Germinal center (tissue), 1 donor: ENCODE results near the gene PARVG.
A peak's percentile ranks its signal among the peaks of the same experiment; 100 is the strongest.

Source experiments
- DNase-seq: peaks from one replicate; pipeline ENCODE4 v3.0.0; 2012; ENCODE audit warnings: mixed read lengths, low spot score

Gene PARVG

DNA sequence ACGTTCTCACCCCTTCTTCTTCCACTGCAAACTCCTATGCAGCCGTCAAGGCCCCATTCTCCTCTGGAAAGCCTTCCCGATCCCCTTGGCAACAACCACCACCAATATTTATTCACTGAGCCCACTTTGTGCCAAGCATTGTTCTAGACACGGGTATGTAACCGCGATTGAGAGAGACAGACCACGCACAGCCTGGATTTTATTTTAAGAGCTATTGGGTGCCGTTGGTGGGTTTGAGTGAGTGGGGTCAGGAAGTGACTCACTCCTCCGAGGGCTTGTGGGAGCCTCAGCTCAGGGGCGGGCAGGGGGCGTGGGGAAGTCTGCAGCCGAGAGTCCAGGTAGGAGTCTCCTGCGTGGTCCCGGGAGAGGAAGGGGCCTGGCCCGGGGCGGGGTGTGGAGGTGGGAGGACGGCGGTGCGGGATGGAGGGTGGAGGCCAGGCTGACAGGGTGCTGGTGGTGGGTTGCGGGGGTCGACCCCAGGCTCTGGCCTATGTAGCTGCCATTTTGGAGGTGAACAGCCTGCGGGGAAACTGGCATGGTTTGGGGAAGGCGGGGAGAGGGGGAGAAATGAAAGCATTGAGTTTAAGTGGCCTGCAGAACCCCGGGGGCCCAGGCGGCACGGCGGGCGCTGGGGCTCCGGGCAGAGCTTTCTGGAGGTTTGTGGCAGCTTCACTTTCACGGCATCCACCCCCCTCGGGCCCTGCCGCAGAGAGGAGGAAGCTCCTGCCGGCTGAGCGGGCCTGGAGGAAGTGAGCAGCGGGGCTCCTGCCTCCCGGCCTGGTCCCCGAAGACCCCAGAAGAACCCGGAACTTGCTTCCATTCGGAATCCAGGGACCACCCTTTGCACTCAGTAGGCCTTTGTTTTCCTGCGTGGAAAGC lies 547 bp downstream of the PARVG start:
- DNase-seq = peak; percentile 75

DNA sequence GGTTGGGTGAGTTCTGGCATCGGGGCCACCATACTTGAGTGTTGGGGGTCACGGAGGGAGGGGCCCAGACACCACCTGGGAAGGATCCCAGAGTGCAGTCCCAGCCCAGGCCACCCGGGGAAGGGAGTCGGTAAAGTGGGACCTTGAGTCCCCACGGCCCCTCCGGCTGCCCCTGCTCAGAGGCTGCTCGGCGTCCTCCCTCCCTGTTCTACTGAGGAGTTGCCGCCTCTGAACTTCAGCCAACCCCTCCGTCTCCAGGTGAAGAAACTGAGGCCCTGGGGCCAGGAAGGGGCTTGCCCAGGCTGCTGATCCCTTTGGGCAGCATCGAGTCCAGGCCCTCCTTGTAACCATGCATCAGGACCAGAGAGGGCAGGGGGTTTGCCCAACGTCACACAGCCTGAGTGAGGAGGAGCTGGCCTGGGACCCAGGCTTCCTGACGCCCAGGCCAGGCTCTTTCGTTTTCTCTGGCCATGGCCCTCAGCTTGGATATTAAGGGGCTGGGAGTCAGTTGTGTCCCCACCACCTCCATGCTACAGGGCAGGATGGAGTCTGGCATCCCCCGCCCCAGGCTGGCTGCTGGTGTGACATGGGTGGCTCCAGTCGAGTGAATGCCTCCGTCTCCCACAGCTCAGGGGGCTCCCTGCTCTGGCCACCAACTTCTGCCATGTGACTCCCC lies 1.3 kb downstream of the PARVG start:
- DNase-seq = peak; percentile 32

DNA sequence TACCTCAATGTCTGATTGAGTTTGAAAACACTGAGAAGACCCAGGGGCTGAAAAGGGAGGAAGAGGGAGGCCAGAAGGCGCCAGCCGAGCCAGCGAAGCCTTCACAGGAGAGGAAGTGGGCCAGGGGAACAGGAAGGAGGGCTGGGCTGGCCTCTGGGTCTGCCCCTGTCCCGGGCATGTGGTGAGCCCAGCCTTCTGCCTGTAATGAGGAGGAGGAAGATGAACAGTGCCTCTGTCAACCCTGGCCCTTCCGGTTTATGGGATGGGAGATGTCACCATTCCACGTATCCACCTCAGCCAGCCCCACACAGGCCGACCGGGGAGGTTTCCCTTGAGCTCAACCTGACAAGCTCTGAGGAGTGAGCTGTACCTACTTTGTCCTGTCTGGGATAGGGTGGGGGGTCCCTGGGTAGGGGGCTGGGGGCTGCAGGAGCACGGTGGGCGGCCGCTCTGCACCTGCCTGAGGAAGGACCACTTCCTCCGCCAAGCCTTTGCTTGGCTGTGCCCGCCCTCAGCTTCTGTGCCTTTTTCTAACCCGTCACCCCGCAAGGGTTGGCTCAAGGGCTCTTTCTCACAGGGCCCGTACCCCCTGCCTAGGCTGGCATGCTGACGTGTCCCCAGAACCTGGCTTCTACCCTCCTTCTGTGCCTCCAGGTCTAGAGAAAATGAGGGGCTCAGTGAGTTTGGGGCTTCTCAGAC lies 2.0 kb downstream of the PARVG start:
- peak; percentile 39 for DNase-seq

DNA sequence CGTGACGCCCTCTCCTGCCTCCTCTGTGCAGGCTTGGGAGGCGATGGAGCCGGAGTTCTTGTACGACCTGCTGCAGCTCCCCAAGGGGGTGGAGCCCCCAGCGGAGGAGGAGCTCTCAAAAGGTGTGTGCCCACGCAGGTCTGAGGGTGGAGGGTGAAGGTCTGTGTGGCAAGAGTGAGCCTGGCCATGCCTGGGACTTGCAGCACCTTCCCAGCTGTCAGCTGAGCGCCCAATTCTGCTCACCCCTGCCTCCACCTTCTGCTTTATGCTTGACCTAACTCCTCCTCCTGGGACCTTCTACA lies 2.5 kb downstream of the PARVG start:
- no peak for DNase-seq

DNA sequence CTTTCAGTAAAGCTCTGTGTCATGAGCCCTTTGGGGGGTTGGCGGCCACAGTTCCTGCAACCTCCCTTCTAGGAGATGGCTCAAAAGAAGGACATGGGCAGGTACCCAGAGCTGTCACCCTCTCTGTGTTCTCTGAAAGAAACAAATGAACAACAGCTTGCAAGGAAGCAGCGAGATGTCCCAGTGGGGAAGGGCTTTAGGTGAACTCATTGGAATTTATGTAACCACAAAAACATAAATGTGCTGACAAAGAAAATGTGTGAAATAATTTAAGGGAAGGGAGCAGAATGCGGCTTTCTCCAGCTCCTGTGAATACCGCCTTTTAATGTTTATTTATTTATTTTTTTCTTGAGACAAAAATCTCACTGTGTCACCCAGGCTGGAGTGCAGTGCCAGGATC lies 3.3 kb downstream of the PARVG start:
- no peak for DNase-seq

DNA sequence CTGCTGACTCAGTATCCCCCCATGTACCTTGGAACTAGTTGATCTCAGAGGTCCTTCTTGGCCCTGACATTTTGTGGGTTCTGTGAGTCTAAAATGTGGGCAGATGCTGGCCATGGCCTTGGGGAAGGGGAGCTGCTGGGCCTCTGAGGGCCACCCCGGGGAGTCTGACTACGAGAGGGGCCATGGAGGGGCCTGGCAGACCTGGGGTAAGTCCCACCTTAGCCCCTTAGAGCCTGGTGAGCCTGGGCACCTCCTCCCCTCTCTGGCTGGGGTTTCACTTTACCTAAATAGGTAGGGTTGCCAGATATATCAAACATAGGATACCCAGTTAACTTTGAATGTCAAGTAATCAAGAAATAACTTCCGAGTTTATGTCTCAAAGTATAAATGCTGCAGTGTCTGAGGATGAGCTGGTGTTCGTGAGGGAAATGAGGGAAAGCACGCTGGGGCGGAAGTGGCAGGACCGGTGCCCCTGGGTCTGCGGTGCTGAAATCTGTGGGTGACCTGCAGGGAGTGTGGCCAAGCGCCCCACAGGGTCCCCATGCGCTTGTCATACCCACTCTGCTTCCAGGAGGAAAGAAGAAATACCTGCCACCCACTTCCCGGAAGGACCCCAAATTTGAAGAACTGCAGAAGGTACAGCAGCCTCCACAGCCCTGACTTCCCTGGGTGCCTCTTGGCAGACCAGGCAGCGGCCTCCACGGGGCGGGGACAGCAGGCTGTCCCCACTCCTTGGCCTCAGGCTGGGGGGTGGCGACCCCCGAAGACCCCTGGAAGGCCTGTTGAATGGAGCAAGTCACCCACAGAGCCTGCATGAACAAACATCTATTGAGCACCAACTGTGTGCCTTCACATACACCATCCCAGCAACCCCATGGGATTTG lies 4.8 kb downstream of the PARVG start:
- no peak for DNase-seq

DNA sequence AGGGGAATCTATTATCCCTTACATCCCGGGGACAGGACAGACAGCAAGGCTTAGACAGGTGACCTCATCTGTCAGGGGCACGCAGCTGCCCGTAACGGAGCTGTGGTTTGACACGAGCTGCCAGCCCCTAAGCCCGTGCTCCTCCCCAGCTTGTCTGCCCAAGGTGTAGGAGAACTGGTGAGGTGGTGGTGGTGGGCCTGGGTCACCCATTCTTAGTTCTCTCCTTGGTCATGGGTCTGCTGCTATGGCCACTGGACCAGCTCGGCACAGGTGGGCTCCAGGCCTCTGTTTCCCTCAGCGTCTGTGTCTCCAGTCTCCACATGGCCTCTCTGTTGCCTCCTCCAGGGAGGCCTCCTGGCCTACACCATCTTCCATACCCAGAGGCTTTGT lies 5.4 kb downstream of the PARVG start:
- no peak for DNase-seq

DNA sequence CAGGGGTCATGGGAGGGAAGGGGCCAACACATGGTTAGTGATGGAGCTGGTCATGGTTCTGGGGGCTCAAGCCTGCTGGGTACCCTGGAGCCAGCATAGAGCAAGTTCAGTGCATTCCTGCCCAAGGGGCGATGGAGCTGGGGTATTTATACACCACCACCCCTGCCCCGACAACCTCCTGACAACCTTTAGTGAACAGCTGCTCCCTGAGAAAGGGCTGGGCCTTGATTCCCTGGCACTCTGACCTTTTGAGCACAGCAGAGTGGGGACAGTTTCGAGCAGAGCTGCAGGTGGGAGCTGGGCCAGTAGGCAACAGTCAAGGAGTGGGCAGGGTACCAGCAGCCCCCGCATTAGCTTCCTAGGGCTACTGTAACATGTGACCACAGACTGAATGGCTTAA lies 6.0 kb downstream of the PARVG start:
- DNase-seq = no peak

DNA sequence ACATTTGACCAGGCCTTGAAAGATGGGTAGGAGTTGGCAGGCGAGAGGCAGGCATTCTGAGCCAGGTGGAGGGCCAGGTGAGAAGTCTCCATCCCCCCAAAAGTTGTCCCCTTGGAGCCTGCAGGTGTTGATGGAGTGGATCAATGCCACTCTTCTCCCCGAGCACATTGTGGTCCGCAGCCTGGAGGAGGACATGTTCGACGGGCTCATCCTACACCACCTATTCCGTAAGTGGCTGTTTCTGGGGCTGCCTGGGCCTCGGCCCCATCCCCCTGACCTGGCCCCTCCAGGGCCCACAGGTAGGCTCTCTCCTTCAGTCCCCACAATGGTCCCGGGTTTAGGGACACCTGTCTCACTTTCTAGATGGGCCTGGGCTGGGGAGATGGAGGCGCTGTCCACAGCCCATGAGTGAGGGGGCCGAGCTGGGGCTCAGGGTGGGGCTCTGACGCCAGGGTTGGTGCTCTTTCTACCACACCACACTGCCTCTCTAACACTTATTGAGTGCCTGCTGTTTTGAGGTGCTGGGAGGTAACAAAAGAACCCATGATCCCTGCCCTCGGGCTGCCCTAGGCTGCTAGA lies 7.0 kb downstream of the PARVG start:
- DNase-seq = no peak

DNA sequence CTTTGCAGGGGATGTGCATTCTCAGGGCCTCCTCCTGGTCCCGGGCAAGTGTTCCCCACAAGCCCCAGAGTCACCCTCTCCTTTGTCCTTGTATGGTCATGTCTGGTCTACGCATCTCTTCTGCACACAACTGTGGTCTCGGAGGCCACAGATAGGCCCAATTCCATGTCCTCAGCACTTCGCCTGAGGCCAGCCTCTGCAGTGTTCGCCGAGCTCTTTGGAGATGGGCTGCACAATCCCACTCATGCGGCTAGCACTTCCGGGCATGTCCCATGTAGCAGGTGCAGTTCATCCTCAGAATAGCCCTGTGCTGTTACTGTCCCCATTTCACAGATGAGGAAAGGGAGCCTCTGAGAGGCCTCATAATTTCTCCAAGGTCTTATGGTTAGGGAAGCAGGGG lies 7.6 kb downstream of the PARVG start:
- DNase-seq = no peak

DNA sequence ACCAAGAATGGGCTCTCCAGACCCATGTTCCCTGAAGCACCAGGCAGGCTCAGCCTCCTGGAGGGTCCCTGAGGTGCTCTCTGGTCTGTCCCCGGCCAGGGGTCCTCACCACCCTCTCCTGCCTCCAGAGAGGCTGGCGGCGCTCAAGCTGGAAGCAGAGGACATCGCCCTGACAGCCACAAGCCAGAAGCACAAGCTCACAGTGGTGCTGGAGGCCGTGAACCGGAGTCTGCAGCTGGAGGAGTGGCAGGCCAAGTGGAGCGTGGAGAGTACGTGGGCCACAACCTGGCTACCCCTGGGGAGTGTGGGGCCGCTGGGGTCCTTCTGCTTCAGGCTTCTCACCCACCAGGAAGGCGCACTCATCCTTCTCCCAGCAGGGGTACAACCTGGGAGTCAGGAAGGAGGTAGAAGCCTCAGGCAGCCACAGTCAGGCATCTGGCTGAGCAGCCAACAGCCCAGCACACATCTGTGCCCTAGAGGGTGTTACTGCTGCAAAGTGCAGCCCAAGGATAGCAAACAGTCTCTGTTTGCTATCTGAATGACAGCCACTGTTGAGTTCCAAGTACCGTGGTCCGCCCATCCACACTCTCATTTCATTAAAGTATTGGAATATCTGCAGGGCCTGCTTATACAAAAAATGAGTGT lies 8.4 kb downstream of the PARVG start:
- DNase-seq = no peak

DNA sequence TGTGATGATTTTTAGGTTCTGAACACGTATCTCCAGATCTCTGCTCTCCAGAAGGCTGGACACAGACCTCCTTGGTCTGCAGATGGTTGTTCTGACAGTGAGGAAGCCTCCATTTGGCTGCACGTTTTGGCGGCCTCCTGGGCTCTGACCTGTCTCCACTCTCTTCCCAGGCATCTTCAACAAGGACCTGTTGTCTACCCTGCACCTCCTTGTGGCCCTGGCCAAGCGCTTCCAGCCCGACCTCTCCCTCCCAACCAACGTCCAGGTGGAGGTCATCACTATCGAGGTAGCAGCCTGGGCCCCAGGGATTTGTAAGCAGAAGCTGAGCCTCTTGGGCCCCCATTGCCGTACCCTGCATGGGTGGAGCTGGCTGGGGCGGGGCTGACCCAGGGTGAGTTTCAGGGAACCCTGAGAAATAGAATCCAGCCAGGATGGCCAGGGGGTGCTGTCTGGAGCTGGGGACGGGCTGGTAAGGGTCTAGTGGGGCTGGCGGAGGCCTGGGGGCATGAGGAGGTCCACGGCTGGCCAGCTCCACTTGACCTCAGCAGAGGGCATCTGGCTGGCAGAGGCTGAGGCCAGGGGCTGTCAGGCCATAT lies 9.8 kb downstream of the PARVG start:
- DNase-seq = no peak

DNA sequence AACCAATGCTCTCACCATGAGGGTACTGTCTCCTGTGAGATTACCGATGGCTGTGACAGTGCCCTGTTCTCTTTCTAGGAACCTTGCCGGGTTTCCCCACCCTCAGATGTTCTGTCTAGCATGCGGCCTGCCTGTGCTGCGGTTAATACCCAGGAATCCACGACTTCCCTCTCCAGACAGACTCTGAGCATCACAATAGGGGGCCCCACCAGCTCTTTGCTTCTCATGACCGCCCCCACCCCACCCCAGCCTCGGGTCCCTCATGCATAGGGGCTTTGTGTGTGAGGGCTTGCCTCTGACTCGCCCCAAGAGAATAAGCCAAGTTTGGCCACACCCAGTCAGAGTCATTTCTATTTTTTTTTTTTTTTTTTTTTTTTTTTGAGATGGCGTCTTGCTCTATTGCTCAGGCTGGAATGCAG lies 10.3 kb downstream of the PARVG start:
- DNase-seq = peak; percentile 60

DNA sequence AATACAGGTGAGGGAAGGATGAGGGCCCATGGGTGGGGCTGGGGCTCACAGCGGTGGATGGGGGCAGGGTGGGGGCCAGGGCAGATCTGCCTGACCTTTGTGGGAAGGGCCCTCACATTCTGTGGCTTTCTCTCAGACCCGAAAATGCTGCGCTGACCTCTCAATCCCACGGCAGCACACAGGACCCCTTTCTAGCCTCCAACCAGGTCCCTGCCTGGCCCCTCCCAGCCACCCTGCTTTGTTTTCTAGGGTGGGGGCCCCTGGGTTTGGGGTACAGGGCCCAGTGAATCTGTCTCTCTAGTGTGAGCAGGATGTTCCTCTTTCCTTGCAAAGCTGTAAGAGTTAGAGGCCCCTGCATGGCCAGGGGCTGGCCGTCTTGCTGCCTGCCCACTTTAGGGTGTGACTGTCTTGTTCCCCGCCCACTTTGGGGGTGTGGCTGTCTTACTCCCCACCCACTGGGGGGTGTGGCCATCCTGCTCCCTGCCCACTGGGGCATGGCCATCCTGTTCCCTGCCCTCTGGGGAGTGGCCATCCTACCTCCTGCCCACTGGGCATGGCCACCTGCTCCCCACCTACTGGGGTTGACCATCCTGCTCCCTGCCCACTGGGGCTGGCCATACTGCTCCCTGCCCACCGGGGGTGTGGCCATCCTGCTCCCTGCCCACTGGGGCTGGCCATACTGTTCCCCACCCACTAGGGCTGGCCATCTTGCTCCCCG lies 11.5 kb downstream of the PARVG start:
- DNase-seq = no peak

DNA sequence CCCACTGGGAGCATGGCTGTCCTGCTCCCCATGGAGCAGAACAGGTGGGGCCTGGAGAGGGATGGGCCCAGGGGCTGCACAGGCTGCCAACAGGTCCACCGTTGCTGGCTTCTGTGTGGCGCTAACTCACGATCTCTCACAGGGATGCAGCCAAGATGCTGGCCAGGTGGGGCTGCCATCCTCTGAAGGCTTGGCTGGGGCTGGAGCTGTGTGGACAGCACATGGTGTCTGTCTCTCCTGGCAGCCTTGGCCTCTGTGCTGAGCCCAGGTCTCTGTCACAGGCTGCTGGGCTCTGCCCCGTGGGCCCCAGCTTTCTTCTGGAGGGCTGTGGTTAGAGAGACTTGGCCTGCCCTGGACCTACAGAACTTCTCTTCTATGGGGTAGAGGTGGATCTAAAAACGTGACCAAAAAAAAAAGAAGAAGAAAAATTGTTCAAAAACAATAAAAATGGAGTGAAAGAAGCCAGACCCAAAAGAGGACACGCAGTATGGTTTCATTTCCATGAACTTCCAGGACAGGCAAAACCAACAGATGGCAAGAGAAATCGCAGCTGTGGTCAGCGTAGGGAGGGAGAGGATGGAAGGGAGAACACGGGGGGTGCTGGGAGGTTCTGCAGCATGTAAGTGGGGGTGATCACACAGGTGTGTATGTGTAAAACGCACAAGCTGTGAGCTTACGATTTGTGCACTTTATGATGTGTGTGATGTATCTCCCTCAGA lies 12.2 kb downstream of the PARVG start:
- no peak for DNase-seq

DNA sequence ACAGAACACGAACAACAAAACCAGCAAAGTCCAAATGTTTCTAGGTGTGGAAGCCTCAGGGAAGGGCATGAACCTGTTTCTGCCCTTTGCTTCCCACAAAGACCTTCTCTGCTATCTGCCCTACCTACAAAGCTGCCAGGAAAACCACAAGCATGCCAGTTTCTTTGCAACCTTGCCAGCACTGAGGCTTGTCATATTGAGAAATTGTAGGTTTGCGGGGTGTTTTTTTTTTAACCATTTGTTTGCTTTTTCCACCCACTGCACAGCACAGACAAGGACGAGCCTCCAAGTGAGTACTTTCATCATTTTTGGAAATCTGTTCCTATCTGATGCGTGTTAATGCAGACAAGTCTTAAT lies 12.8 kb downstream of the PARVG start:
- no peak for DNase-seq

DNA sequence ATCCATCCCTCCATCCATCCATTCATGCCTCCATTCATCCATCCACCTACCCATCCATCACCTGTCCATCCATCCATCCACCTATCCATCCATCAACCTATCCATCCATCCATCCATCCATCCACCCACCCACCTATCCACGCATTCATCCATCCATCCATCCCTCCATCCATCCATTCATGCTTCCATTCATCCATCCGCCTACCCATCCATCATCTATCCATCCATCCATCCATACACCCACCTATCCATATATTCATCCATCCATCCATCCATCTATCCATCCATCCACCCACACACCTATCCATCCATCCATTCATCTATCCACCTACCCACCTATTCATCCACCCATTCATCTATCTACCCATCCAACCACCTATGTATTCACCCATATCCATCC lies 13.8 kb downstream of the PARVG start:
- DNase-seq = no peak

DNA sequence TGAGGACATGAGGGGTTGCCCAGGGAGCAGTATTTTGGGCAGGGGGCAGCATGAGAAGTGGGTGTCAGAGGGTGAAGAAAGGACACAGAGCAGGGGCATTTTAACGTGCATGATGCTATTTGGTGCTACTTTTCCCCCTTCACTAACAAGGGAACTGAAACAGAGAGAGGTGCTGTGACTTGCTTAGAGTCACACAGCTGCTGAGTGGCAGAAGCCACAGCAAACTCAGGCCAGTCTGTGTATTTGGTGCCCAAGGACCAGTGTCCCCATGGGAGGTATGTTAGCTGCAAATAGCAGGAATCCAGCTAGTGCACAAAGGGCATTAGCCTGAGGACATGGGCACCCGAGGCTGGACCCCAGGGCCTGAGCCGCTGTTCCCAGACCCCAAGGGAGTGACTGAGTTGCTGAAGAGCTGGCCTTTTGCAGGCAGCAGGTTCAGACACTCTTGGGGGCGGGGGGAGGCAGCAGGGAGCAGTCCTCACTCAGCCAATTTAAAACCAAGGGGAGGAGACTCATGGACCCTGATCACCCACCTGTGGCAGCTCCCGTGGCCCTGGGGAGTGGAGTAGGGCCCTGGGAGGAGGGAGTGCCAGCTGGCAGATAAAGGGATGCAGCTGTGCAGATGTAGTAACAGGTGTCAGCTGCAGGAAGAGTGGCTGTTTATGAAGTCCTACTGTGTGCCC lies 14.6 kb downstream of the PARVG start:
- DNase-seq = no peak

DNA sequence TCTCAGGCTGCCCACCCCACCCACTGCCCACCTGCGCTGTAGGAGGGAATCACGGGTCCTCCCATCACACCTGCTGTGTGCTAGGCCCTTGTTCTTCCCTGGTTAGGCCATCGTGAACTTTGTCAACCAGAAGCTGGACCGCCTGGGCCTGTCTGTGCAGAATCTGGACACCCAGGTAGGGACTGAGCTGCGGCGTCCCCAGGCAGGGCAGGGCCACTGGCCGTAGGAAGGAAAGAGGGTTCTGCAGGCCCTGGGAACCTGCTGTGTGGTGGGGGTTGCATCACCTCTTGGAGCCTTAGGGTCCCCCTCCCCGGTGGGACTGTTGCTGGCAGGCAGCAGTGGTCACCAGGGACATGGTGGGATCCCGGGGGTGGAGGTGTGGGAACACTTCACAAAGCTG lies 15.5 kb downstream of the PARVG start:
- no peak for DNase-seq
